ENCODE data around the gene MAP3K21. TPM values are rescaled to one million over a fixed set of nuclear protein-coding genes. Genes with fewer than 3 reads are reported as not detected.

The MAP3K21 gene
- polyA plus RNA-seq, 3 donors, result 0.38 to 2.7 (median 0.59) TPM

DNA sequence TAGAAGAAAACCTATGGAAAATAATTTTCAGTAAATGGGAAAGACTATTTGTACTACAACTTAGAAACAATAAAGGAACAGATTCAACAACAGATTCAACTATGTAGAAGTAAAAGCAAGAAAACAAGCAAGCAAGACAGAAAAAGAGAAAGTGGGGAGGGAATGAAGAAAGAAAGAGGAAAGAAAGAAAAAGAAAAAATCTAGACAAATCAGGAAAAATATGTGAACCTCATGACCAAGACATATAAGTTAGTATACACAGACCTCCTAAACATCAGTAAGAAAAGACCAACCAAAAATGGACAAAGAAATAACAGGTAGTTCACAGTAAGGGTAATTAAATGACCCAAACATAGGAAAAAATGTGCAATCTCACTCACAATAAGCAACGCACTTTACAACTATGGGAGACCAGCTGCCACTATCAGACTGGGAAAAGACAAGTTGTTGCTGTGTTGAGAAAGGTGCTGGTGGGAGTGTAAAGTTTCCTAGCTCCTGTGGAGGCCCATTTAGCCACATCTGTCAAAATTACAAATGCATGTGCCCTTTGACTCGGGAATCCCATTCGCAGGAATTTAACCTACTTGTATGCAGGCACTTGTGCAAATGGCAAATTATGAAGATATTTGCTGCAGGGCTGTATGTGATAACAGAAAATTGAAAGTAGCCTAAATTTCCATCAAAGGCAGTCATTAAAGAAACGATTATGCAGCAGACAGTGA is 13.9 kb upstream of the MAP3K21 start:
- H3K4me1 ChIP-seq (ENCODE audit: control insufficient read depth in 1 of 2, insufficient read depth in 2 of 2, low read length in 2 of 2), result no peaks in the 10 kb centered on the region
- H3K27me3 ChIP-seq (ENCODE audit: control insufficient read depth in 2 of 2, insufficient read depth in 2 of 2, low read length in 2 of 2), result peaks cover 2 to 3% of the 10 kb centered on the region in 2 donors
- no peaks in the 10 kb centered on the region for H3K9me3 ChIP-seq (replicated peaks in 1 of 2; ENCODE audit: control insufficient read depth in 1 of 2, insufficient read depth in 1 of 2, low read length in 2 of 2)
- intact Hi-C loops (cut with micrococcal nuclease), result no loop called here
- no peak overlapping the region for H3K4me3 ChIP-seq (replicated peaks in 1 of 3; ENCODE audit: low read depth in 2 of 3, low read length in 3 of 3)
- no peak overlapping the region for H3K9ac ChIP-seq (ENCODE audit: insufficient read depth, low read length, poor library complexity, severe bottlenecking)
- Mint-ChIP-seq H3K9me3 (no peaks in the 10 kb centered on the region), H3K36me3 (no peaks in the 10 kb centered on the region), H3K4me3 (no peak overlapping the region), H3K27me3 (ENCODE audit: low read depth in 3 of 3) (peaks cover 11 to 13% (median 12%) of the 10 kb centered on the region in 3 donors), H3K4me1 (no peaks in the 10 kb centered on the region), H3K27ac (no peak overlapping the region)
- H3K36me3 ChIP-seq (replicated peaks in 1 of 2; ENCODE audit: control insufficient read depth in 1 of 2, insufficient read depth in 2 of 2, low read length in 2 of 2), result no peaks in the 10 kb centered on the region
- no peak overlapping the region for H3K27ac ChIP-seq (ENCODE audit: low read depth in 1 of 2, low read length in 2 of 2)
- no peaks in the 10 kb centered on the region for H4K20me1 ChIP-seq (ENCODE audit: insufficient read depth, low read length)
- WGBS (ENCODE audit: insufficient coverage), result 83% methylated on average over 1 of the region's 4 CpGs
- no peak overlapping the region for H2AFZ ChIP-seq (ENCODE audit: insufficient read depth, low read depth, low read length, poor library complexity, severe bottlenecking)
- no peak overlapping the region for H3K4me2 ChIP-seq (replicated peaks; ENCODE audit: extremely low read depth, low read length, poor library complexity, severe bottlenecking)
- TF ChIP-seq, protein P1, sequence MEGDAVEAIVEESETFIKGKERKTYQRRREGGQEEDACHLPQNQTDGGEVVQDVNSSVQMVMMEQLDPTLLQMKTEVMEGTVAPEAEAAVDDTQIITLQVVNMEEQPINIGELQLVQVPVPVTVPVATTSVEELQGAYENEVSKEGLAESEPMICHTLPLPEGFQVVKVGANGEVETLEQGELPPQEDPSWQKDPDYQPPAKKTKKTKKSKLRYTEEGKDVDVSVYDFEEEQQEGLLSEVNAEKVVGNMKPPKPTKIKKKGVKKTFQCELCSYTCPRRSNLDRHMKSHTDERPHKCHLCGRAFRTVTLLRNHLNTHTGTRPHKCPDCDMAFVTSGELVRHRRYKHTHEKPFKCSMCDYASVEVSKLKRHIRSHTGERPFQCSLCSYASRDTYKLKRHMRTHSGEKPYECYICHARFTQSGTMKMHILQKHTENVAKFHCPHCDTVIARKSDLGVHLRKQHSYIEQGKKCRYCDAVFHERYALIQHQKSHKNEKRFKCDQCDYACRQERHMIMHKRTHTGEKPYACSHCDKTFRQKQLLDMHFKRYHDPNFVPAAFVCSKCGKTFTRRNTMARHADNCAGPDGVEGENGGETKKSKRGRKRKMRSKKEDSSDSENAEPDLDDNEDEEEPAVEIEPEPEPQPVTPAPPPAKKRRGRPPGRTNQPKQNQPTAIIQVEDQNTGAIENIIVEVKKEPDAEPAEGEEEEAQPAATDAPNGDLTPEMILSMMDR (IDR thresholded peaks at IDR 0.05), result no peak
- no peak for DNase-seq
- no peaks in the 10 kb centered on the region for H3K79me2 ChIP-seq (ENCODE audit: insufficient read depth, low read length)

DNA sequence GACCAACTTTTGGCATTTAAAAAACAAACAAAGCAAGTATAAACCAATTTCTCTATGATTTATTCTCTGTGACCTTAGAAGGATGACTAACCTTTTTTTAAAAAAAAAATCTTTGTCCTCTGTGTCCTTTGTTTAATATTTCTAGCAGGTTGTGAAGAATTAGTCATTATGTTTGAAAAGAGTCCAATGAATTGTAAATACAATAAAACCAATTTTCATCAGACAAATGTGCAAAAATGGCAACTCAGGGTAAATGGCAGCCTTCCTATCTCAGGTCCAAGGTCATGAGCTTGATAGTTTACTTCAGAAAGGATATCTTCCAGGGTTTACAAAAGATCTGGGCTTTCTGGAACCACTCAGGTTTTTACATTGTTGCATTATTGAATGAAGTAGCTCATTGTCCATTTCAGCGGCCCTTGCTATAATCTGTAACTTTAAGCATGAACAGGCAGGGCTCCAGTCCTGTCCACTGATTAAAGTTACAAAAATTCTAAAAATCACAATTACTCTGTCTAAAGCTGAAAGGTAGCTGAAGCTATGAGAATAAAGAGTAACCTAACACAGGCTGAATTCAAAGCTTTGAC is 11.7 kb upstream of the MAP3K21 start:
- no peak overlapping the region for H3K27ac Mint-ChIP-seq
- Histone ChIP-seq H3K79me2 (ENCODE audit: insufficient read depth, low read length) (no peaks in the 10 kb centered on the region), H3K9me3 (replicated peaks in 1 of 2; ENCODE audit: control insufficient read depth in 1 of 2, insufficient read depth in 1 of 2, low read length in 2 of 2) (no peaks in the 10 kb centered on the region), H4K20me1 (ENCODE audit: insufficient read depth, low read length) (no peaks in the 10 kb centered on the region), H3K36me3 (replicated peaks in 1 of 2; ENCODE audit: control insufficient read depth in 1 of 2, insufficient read depth in 2 of 2, low read length in 2 of 2) (no peaks in the 10 kb centered on the region), H3K4me3 (replicated peaks in 1 of 3; ENCODE audit: low read depth in 2 of 3, low read length in 3 of 3) (no peak overlapping the region), H3K4me1 (ENCODE audit: control insufficient read depth in 1 of 2, insufficient read depth in 2 of 2, low read length in 2 of 2) (no peaks in the 10 kb centered on the region), H3K4me2 (replicated peaks; ENCODE audit: extremely low read depth, low read length, poor library complexity, severe bottlenecking) (no peak overlapping the region), H3K27ac (ENCODE audit: low read depth in 1 of 2, low read length in 2 of 2) (no peak overlapping the region), H2AFZ (ENCODE audit: insufficient read depth, low read depth, low read length, poor library complexity, severe bottlenecking) (no peak overlapping the region), H3K9ac (ENCODE audit: insufficient read depth, low read length, poor library complexity, severe bottlenecking) (no peak overlapping the region), H3K27me3 (ENCODE audit: control insufficient read depth in 2 of 2, insufficient read depth in 2 of 2, low read length in 2 of 2) (peaks cover 4 to 5% of the 10 kb centered on the region in 2 donors)
- TF ChIP-seq, protein P1 (IDR thresholded peaks at IDR 0.05), result no peak
- no CpG with 5 or more reads among the region's 1 CpG for WGBS (ENCODE audit: insufficient coverage)
- peaks cover 11 to 17% (median 16%) of the 10 kb centered on the region in 3 donors for H3K27me3 Mint-ChIP-seq (ENCODE audit: low read depth in 3 of 3)
- H3K9me3 Mint-ChIP-seq, result peaks cover 0 to 2% (median 0%) of the 10 kb centered on the region in 7 donors
- no peak overlapping the region for H3K4me3 Mint-ChIP-seq
- no peaks in the 10 kb centered on the region for H3K36me3 Mint-ChIP-seq
- intact Hi-C loops (cut with micrococcal nuclease), result no loop called here
- no peaks in the 10 kb centered on the region for H3K4me1 Mint-ChIP-seq
- no peak for DNase-seq

Measured in CD14-positive monocyte (primary cell).